ENCODE data around the gene ADAR. TPM values are rescaled to one million over a fixed set of nuclear protein-coding genes. Genes with fewer than 3 reads are reported as not detected.

The ADAR gene
- total RNA-seq, 2 donors from 2014 or later = 115 to 125 TPM

GRCh38 chr1:154581766-154582165 is 26.2 kb downstream of the ADAR start:
- no peak for TF ChIP-seq CTCF (IDR thresholded peaks at IDR 0.05)
- Histone ChIP-seq H3K4me1 (no peaks in the 10 kb centered on the region), H3K4me3 (no peak overlapping the region), H3K36me3 (peaks cover 43% of the 10 kb centered on the region), H3K27me3 (no peaks in the 10 kb centered on the region), H3K9ac (ENCODE audit: low read depth in 2 of 2, low read length in 2 of 2) (no peak overlapping the region), H3K9me3 (no peaks in the 10 kb centered on the region), H3K27ac (no peak overlapping the region)
- DNase-seq = no peak
- intact Hi-C loops (cut with DNase I) = no loop called here

- peaks cover 20% of the 10 kb centered on the region for H3K36me3 ChIP-seq
- intact Hi-C loops (cut with DNase I) = no loop called here
- no peak for DNase-seq
Observed at GRCh38 chr1:154579374-154579773, 28.6 kb downstream of the ADAR start.

GRCh38 chr1:154578058-154578418 is 29.9 kb downstream of the ADAR start:
- no peaks in the 10 kb centered on the region for H3K4me1 ChIP-seq
- H3K9ac ChIP-seq (ENCODE audit: low read depth in 2 of 2, low read length in 2 of 2) = no peak overlapping the region
- TF ChIP-seq CTCF (IDR thresholded peaks at IDR 0.05) = no peak
- H3K27me3 ChIP-seq = no peaks in the 10 kb centered on the region
- H3K4me3 ChIP-seq = no peak overlapping the region
- no peak for DNase-seq
- H3K9me3 ChIP-seq = no peaks in the 10 kb centered on the region
- intact Hi-C loops (cut with DNase I) = no loop called here
- H3K36me3 ChIP-seq = peaks cover 8% of the 10 kb centered on the region
- H3K27ac ChIP-seq = no peak overlapping the region

More at GRCh38 chr1:154579374-154579773, 28.6 kb downstream of the ADAR start:
- no peak for TF ChIP-seq CTCF (IDR thresholded peaks at IDR 0.05)
- Histone ChIP-seq H3K4me3 (no peak overlapping the region), H3K27me3 (no peaks in the 10 kb centered on the region), H3K9me3 (no peaks in the 10 kb centered on the region), H3K27ac (no peak overlapping the region), H3K9ac (ENCODE audit: low read depth in 2 of 2, low read length in 2 of 2) (no peak overlapping the region), H3K4me1 (no peaks in the 10 kb centered on the region)

- no peaks in the 10 kb centered on the region for H3K4me1 ChIP-seq
- H3K9me3 ChIP-seq = no peaks in the 10 kb centered on the region
- no peak overlapping the region for H3K9ac ChIP-seq (ENCODE audit: low read depth in 2 of 2, low read length in 2 of 2)
- no peak overlapping the region for H3K27ac ChIP-seq
- intact Hi-C loops (cut with DNase I) = no loop called here
- H3K4me3 ChIP-seq = no peak overlapping the region
- no peaks in the 10 kb centered on the region for H3K27me3 ChIP-seq
- DNase-seq = no peak
- peaks cover 2% of the 10 kb centered on the region for H3K36me3 ChIP-seq
- TF ChIP-seq CTCF (IDR thresholded peaks at IDR 0.05) = no peak
Observed at GRCh38 chr1:154577346-154578057, 30.5 kb downstream of the ADAR start.

- H3K4me1 ChIP-seq = no peaks in the 10 kb centered on the region
- no peaks in the 10 kb centered on the region for H3K9me3 ChIP-seq
- no peak for TF ChIP-seq CTCF (IDR thresholded peaks at IDR 0.05)
- intact Hi-C loops (cut with DNase I) = no loop called here
- no peak overlapping the region for H3K4me3 ChIP-seq
- no peak overlapping the region for H3K9ac ChIP-seq (ENCODE audit: low read depth in 2 of 2, low read length in 2 of 2)
- H3K36me3 ChIP-seq = no peaks in the 10 kb centered on the region
- no peak for DNase-seq
- no peaks in the 10 kb centered on the region for H3K27me3 ChIP-seq
- H3K27ac ChIP-seq = no peak overlapping the region
Observed at GRCh38 chr1:154575951-154576566, 31.9 kb downstream of the ADAR start.
